CD4-positive, alpha-beta T cell treated with Interleukin-4 for 4 hours (primary cell): Measurements from ENCODE around the gene MBOAT2.
A peak's percentile ranks its signal among the peaks of the same experiment; 100 is the strongest.

Source experiments
- DNase-seq: peaks from one replicate; pipeline ENCODE4 v3.0.0-alpha.2; 2020

MBOAT2 gene

GRCh38 chr2:8850845-8851487, 152.5 kb downstream of the MBOAT2 start:
- no peak for DNase-seq

- no peak for DNase-seq
These were observed 154.2 kb downstream of the MBOAT2 start for GRCh38 chr2:8849327-8849726.

- DNase-seq, result no peak
These were observed 155.0 kb downstream of the MBOAT2 start for GRCh38 chr2:8848328-8849100.

GRCh38 chr2:8847400-8847799, 156.1 kb downstream of the MBOAT2 start:
- no peak for DNase-seq

GRCh38 chr2:8841932-8842331, 161.6 kb downstream of the MBOAT2 start:
- DNase-seq, result no peak

- DNase-seq, result no peak
These were observed 162.9 kb downstream of the MBOAT2 start for GRCh38 chr2:8840475-8841091.

- DNase-seq, result no peak
These were observed 164.1 kb downstream of the MBOAT2 start for GRCh38 chr2:8839189-8839965.

GRCh38 chr2:8837795-8838140, 165.7 kb downstream of the MBOAT2 start:
- no peak for DNase-seq

- peak; percentile 83 for DNase-seq
These were observed 166.3 kb downstream of the MBOAT2 start, which contains the start of gene KIDINS220 for GRCh38 chr2:8836971-8837794. KIDINS220 (minus strand) TSS chr2:8837613; CDS start chr2:8827093, 10,520 bp downstream.

GRCh38 chr2:8835279-8835678, 168.2 kb downstream of the MBOAT2 start:
- DNase-seq, result no peak

GRCh38 chr2:8833853-8834252, 169.6 kb downstream of the MBOAT2 start:
- DNase-seq, result no peak

- no peak for DNase-seq
These were observed 172.0 kb downstream of the MBOAT2 start for GRCh38 chr2:8831516-8831915.

GRCh38 chr2:8827729-8828128, 175.8 kb downstream of the MBOAT2 start:
- DNase-seq, result no peak

GRCh38 chr2:8822218-8822617, 181.3 kb downstream of the MBOAT2 start:
- DNase-seq, result no peak

GRCh38 chr2:8821276-8822217, 181.9 kb downstream of the MBOAT2 start:
- no peak for DNase-seq

GRCh38 chr2:8819948-8820347, 183.5 kb downstream of the MBOAT2 start:
- DNase-seq, result no peak

- DNase-seq, result no peak
These were observed 184.3 kb downstream of the MBOAT2 start for GRCh38 chr2:8819194-8819593.

- no peak for DNase-seq
These were observed 186.3 kb downstream of the MBOAT2 start for GRCh38 chr2:8817221-8817620.

- no peak for DNase-seq
These were observed 196.4 kb downstream of the MBOAT2 start for GRCh38 chr2:8806885-8807704.
